A549 (cell line): Measurements from ENCODE around the gene PTPN1.

Experiments used
- CHD2 ChIP-seq: fragments of 150-350 bp; IDR thresholded peaks from 2 replicates; pipeline ENCODE4 v1.6.1; 2014; ENCODE audit warnings: low read length; ENCODE audit not compliant: partially characterized antibody
- EHMT2 ChIP-seq: fragments of 200-600 bp; sonication (generic); IDR thresholded peaks from 2 replicates; pipeline ENCODE4 v1.6.1; 2016; ENCODE audit warnings: antibody characterized with exemption, low read depth, mild to moderate bottlenecking, moderate library complexity
- EP300 ChIP-seq, 2 experiments: fragments of >200 bp; sonication (Bioruptor Twin); formaldehyde crosslinking; IDR thresholded peaks; 2 replicates in 1 of 2; 3 replicates in 1 of 2; pipeline ENCODE4 v1.6.1; 2016 to 2017
- ESRRA ChIP-seq: fragments of 150-350 bp; IDR thresholded peaks from 2 replicates; pipeline ENCODE4 v1.6.1; 2014; ENCODE audit warnings: mild to moderate bottlenecking, low read length, borderline replicate concordance
- MAFK ChIP-seq: fragments of 450-650 bp; IDR thresholded peaks from 2 replicates; pipeline ENCODE4 v1.6.1; 2014; ENCODE audit not compliant: partially characterized antibody
- MAZ ChIP-seq: fragments of 150-350 bp; IDR thresholded peaks from 2 replicates; pipeline ENCODE4 v1.6.1; 2014; ENCODE audit warnings: antibody characterized with exemption, low read depth, low read length, borderline replicate concordance
- NFE2L2 ChIP-seq: fragments of 150-350 bp; conservative IDR thresholded peaks from 2 replicates; pipeline ENCODE4 v1.6.1; 2014; ENCODE audit warnings: low read length
- NPAS2 ChIP-seq: fragments of 250-450 bp; sonication (Bioruptor Pico); IDR thresholded peaks from 2 replicates; pipeline ENCODE4 v1.8.0; 2022; ENCODE audit warnings: mild to moderate bottlenecking, moderate library complexity, borderline replicate concordance
- POLR2A ChIP-seq: IDR thresholded peaks from 2 replicates; pipeline ENCODE4 v1.6.1; 2012; ENCODE audit warnings: mild to moderate bottlenecking, low read length
- RCOR1 ChIP-seq: fragments of 150-350 bp; IDR thresholded peaks from 2 replicates; pipeline ENCODE4 v1.6.1; 2014; ENCODE audit warnings: antibody characterized with exemption, low read length, low read depth
- RNF2 ChIP-seq: fragments of 200-600 bp; sonication (generic); IDR thresholded peaks from 2 replicates; pipeline ENCODE4 v1.6.1; 2016; ENCODE audit warnings: low read depth, mild to moderate bottlenecking, antibody characterized with exemption, moderate library complexity, borderline replicate concordance
- TF ChIP-seq, protein P1 (sequence below): fragments of >200 bp; sonication (Bioruptor Twin); formaldehyde crosslinking; IDR thresholded peaks from 3 replicates; pipeline ENCODE4 v1.5.1; 2016
- TF ChIP-seq, protein P2 (sequence below): fragments of 450-650 bp; IDR thresholded peaks from 2 replicates; pipeline ENCODE4 v1.6.1; 2014; ENCODE audit warnings: antibody characterized with exemption

DNA sequence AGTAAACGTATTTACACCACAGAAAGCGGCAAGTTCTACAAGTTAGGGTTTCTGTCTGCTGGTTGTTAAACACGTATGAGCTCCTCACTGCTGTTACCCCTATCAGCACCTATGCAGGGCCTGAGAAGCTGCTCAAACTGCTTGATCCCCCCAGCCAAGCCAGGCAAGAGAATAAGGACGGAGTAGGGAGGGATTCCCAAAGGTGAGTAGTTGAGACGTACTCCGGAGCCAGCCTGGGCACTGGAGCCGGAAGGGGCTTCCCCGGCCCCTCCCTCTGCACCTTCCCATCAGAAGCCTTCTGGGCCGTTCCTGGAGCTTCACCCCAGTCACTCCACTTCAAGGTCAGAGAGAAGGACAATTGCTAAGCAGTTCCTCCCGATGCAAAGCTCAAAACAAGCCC, 123.2 kb downstream of the PTPN1 start:
- TF ChIP-seq RCOR1 (no peak), ESRRA (no peak), POLR2A (no peak), NFE2L2 (no peak), NPAS2 (CRISPR knock-in tag) (no peak), EHMT2 (no peak), RNF2 (no peak), CHD2 (no peak), MAZ (no peak), MAFK (no peak), EP300 (IDR thresholded peaks at IDR 0.05) (no peak)
- TF ChIP-seq, protein P1, sequence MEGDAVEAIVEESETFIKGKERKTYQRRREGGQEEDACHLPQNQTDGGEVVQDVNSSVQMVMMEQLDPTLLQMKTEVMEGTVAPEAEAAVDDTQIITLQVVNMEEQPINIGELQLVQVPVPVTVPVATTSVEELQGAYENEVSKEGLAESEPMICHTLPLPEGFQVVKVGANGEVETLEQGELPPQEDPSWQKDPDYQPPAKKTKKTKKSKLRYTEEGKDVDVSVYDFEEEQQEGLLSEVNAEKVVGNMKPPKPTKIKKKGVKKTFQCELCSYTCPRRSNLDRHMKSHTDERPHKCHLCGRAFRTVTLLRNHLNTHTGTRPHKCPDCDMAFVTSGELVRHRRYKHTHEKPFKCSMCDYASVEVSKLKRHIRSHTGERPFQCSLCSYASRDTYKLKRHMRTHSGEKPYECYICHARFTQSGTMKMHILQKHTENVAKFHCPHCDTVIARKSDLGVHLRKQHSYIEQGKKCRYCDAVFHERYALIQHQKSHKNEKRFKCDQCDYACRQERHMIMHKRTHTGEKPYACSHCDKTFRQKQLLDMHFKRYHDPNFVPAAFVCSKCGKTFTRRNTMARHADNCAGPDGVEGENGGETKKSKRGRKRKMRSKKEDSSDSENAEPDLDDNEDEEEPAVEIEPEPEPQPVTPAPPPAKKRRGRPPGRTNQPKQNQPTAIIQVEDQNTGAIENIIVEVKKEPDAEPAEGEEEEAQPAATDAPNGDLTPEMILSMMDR: no peak
- TF ChIP-seq, protein P2, sequence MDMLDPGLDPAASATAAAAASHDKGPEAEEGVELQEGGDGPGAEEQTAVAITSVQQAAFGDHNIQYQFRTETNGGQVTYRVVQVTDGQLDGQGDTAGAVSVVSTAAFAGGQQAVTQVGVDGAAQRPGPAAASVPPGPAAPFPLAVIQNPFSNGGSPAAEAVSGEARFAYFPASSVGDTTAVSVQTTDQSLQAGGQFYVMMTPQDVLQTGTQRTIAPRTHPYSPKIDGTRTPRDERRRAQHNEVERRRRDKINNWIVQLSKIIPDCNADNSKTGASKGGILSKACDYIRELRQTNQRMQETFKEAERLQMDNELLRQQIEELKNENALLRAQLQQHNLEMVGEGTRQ: no peak
